Measurements from ENCODE around the gene ETFDH.

The ETFDH gene

GRCh38 chr4:158671915-158672806 is at the start of gene ETFDH:
Gene ETFDH (plus strand): TSS chr4:158672296. CDS start chr4:158672457, 161 bp downstream.
- peak; percentile 69 for TF ChIP-seq CTCF (IDR thresholded peaks at IDR 0.05; ENCODE audit: low read depth, low read length)
- DNase-seq (ENCODE audit: extremely low read depth, low read depth): peak; percentile 99

GRCh38 chr4:158624889-158625478 is 47.1 kb upstream of the ETFDH start:
- TF ChIP-seq CTCF (IDR thresholded peaks at IDR 0.05; ENCODE audit: low read depth, low read length): peak; percentile 74
- peak; percentile 44 for DNase-seq (ENCODE audit: extremely low read depth, low read depth)

GRCh38 chr4:158625544-158625943 is 46.6 kb upstream of the ETFDH start:
- DNase-seq (ENCODE audit: extremely low read depth, low read depth): no peak
- TF ChIP-seq CTCF (IDR thresholded peaks at IDR 0.05; ENCODE audit: low read depth, low read length): no peak

GRCh38 chr4:158630893-158631292 is 41.2 kb upstream of the ETFDH start:
- no peak for TF ChIP-seq CTCF (IDR thresholded peaks at IDR 0.05; ENCODE audit: low read depth, low read length)
- no peak for DNase-seq (ENCODE audit: extremely low read depth, low read depth)

GRCh38 chr4:158636619-158637018 is 35.5 kb upstream of the ETFDH start:
- no peak for TF ChIP-seq CTCF (IDR thresholded peaks at IDR 0.05; ENCODE audit: low read depth, low read length)

GRCh38 chr4:158644356-158644755 is 27.7 kb upstream of the ETFDH start:
- DNase-seq (ENCODE audit: extremely low read depth, low read depth): no peak
- TF ChIP-seq CTCF (IDR thresholded peaks at IDR 0.05; ENCODE audit: low read depth, low read length): no peak

More at GRCh38 chr4:158636619-158637018, 35.5 kb upstream of the ETFDH start:
- DNase-seq (ENCODE audit: extremely low read depth, low read depth): no peak

GRCh38 chr4:158644760-158645159 is 27.3 kb upstream of the ETFDH start:
- no peak for DNase-seq (ENCODE audit: extremely low read depth, low read depth)
- TF ChIP-seq CTCF (IDR thresholded peaks at IDR 0.05; ENCODE audit: low read depth, low read length): no peak
